H9 (cell line): ENCODE results near the gene ZER1. TPM values are rescaled to one million over a fixed set of nuclear protein-coding genes. Genes with fewer than 3 reads are reported as not detected.

Experiments used
- DNase-seq: peaks from one replicate; pipeline ENCODE4 v3.0.0-alpha.2; 2017
- H2AFZ ChIP-seq: one replicate; pipeline ENCODE4 v1.6.1; 2013; ENCODE audit warnings: mild to moderate bottlenecking, low read length, control low read depth, moderate library complexity
- H2AK5ac ChIP-seq: 2 replicates; pipeline ENCODE4 v1.6.1; 2013; ENCODE audit warnings: low read length, control low read depth, mixed read lengths; ENCODE audit not compliant: insufficient read length
- H2BK120ac ChIP-seq: one replicate; pipeline ENCODE4 v1.6.1; 2013; ENCODE audit warnings: low read depth, mild to moderate bottlenecking, low read length, control low read depth, inconsistent platforms; ENCODE audit not compliant: poor library complexity, severe bottlenecking
- H2BK12ac ChIP-seq: 2 replicates; pipeline ENCODE4 v1.6.1; 2013; ENCODE audit warnings: low read length, control low read depth, mixed read lengths, low read depth; ENCODE audit not compliant: insufficient read length
- H2BK15ac ChIP-seq: 2 replicates; pipeline ENCODE4 v1.6.1; 2013; ENCODE audit warnings: low read depth, low read length, control low read depth
- H2BK20ac ChIP-seq: one replicate; pipeline ENCODE4 v1.6.1; 2013; ENCODE audit warnings: low read depth, mild to moderate bottlenecking, low read length, control low read depth, inconsistent platforms; ENCODE audit not compliant: poor library complexity, severe bottlenecking
- H2BK5ac ChIP-seq: 2 replicates; pipeline ENCODE4 v1.6.1; 2013; ENCODE audit warnings: low read length, control low read depth, mixed read lengths; ENCODE audit not compliant: insufficient read length
- H3K14ac ChIP-seq: 2 replicates; pipeline ENCODE4 v1.6.1; 2013; ENCODE audit warnings: low read length, control low read depth; ENCODE audit not compliant: insufficient read depth
- H3K18ac ChIP-seq: 2 replicates; pipeline ENCODE4 v1.6.1; 2013; ENCODE audit warnings: low read depth, mild to moderate bottlenecking, mixed read lengths, low read length, control low read depth; ENCODE audit not compliant: insufficient read length
- H3K23ac ChIP-seq: 2 replicates; pipeline ENCODE4 v1.6.1; 2013; ENCODE audit warnings: low read length, control low read depth, mixed read lengths, low read depth; ENCODE audit not compliant: insufficient read length
- H3K23me2 ChIP-seq: 2 replicates; pipeline ENCODE4 v1.6.1; 2013; ENCODE audit warnings: low read depth, mild to moderate bottlenecking, mixed read lengths, low read length, control low read depth; ENCODE audit not compliant: insufficient read length, poor library complexity, severe bottlenecking
- H3K27ac ChIP-seq: 2 replicates; pipeline ENCODE4 v1.5.1; 2013; ENCODE audit warnings: low read length, control low read depth, mixed read lengths, low read depth; ENCODE audit not compliant: insufficient read length
- H3K27me3 ChIP-seq: 2 replicates; pipeline ENCODE4 v1.6.1; 2013; ENCODE audit warnings: low read length, control low read depth, inconsistent platforms; ENCODE audit not compliant: insufficient read depth
- H3K4ac ChIP-seq: 2 replicates; pipeline ENCODE4 v1.6.1; 2013; ENCODE audit warnings: low read depth, mild to moderate bottlenecking, control low read depth, inconsistent platforms, low read length, moderate library complexity
- H3K4me1 ChIP-seq: 2 replicates; pipeline ENCODE4 v1.6.1; 2013; ENCODE audit warnings: low read length, control low read depth, inconsistent platforms; ENCODE audit not compliant: insufficient read depth
- H3K4me2 ChIP-seq: 2 replicates; pipeline ENCODE4 v1.6.1; 2013; ENCODE audit warnings: low read length, control low read depth, mixed read lengths; ENCODE audit not compliant: insufficient read length, insufficient read depth
- H3K56ac ChIP-seq: 2 replicates; pipeline ENCODE4 v1.6.1; 2013; ENCODE audit warnings: low read depth, mild to moderate bottlenecking, mixed read lengths, low read length, control low read depth; ENCODE audit not compliant: insufficient read length
- H3K79me1 ChIP-seq: 2 replicates; pipeline ENCODE4 v1.6.1; 2013; ENCODE audit warnings: low read depth, mild to moderate bottlenecking, moderate library complexity, low read length, control low read depth, inconsistent platforms; ENCODE audit not compliant: insufficient read depth, poor library complexity, severe bottlenecking
- H3K79me2 ChIP-seq: 2 replicates; pipeline ENCODE4 v1.6.1; 2013; ENCODE audit warnings: low read length, control low read depth, inconsistent platforms; ENCODE audit not compliant: insufficient read depth
- H3K9ac ChIP-seq: 2 replicates; pipeline ENCODE4 v1.6.1; 2013; ENCODE audit warnings: low read length, control low read depth, mixed read lengths; ENCODE audit not compliant: insufficient read length; ENCODE audit errors: extremely low read depth
- H3K9me3 ChIP-seq: one replicate; pipeline ENCODE4 v1.6.1; 2013; ENCODE audit warnings: low read depth, low read length, inconsistent platforms; ENCODE audit not compliant: control insufficient read depth
- H3T11ph ChIP-seq: one replicate; pipeline ENCODE4 v1.6.1; 2013; ENCODE audit warnings: mild to moderate bottlenecking, low read length, control low read depth, inconsistent platforms
- H4K20me1 ChIP-seq: one replicate; pipeline ENCODE4 v1.6.1; 2013; ENCODE audit not compliant: control insufficient read depth, insufficient read length, insufficient read depth
- H4K5ac ChIP-seq: 2 replicates; pipeline ENCODE4 v1.6.1; 2013; ENCODE audit warnings: low read depth, mild to moderate bottlenecking, mixed read lengths, low read length, control low read depth; ENCODE audit not compliant: insufficient read length
- H4K8ac ChIP-seq: replicated peaks from 2 replicates; pipeline ENCODE4 v1.6.1; 2013; ENCODE audit warnings: low read length, control low read depth, mixed read lengths, low read depth; ENCODE audit not compliant: insufficient read length
- H4K91ac ChIP-seq: 2 replicates; pipeline ENCODE4 v1.6.1; 2013; ENCODE audit warnings: low read depth, mild to moderate bottlenecking, moderate library complexity, mixed read lengths, low read length, control low read depth; ENCODE audit not compliant: insufficient read length
- H3K27ac Mint-ChIP-seq, 3 experiments: 2 replicates in 2 of 3; 3 replicates in 1 of 3; pipeline ENCODE4 v1.8.0; 2020 to 2021; ENCODE audit warnings: mixed read lengths in 3 of 3, mild to moderate bottlenecking in 1 of 3, moderate library complexity in 1 of 3
- H3K27me3 Mint-ChIP-seq: 2 replicates; pipeline ENCODE4 v1.8.0; 2021; ENCODE audit warnings: low read depth, mild to moderate bottlenecking, moderate library complexity, mixed read lengths
- H3K36me3 Mint-ChIP-seq, 3 experiments: 2 replicates in 2 of 3; 3 replicates in 1 of 3; pipeline ENCODE4 v1.8.0; 2020 to 2021; ENCODE audit warnings: low read depth in 3 of 3, mixed read lengths in 3 of 3; ENCODE audit not compliant: insufficient read depth in 1 of 3
- H3K4me1 Mint-ChIP-seq, 2 experiments: 2 replicates each; pipeline ENCODE4 v1.8.0; 2020; ENCODE audit warnings: mixed read lengths in 2 of 2
- H3K4me3 Mint-ChIP-seq, 2 experiments: 2 replicates in 1 of 2; 3 replicates in 1 of 2; pipeline ENCODE4 v1.8.0; 2020 to 2021; ENCODE audit warnings: mild to moderate bottlenecking in 2 of 2, mixed read lengths in 2 of 2, moderate library complexity in 1 of 2
- H3K9me3 Mint-ChIP-seq, 2 experiments: 2 replicates in 1 of 2; 3 replicates in 1 of 2; pipeline ENCODE4 v1.8.0; 2020; ENCODE audit warnings: mild to moderate bottlenecking in 2 of 2, mixed read lengths in 2 of 2, moderate library complexity in 1 of 2
- CTCF ChIP-seq: fragments of 200-600 bp; sonication (generic); conservative IDR thresholded peaks from 3 replicates; pipeline ENCODE4 v1.8.0; 2021; ENCODE audit warnings: antibody characterized with exemption, mild to moderate bottlenecking
- WGBS: extraction: QIAGEN DNeasy Blood & Tissue Kit; methylation state at CpG from one replicate; pipeline ENCODE4 v1.1.7; 2013; ENCODE audit warnings: missing lambda C conversion rate, low lambda C conversion rate, mixed read lengths; ENCODE audit not compliant: insufficient read length; ENCODE audit errors: extremely low coverage; 5-methylcytosine and 5-hydroxymethylcytosine counted together
- total RNA-seq: library from RNA; stranded (reverse); gene quantifications from 2 replicates; pipeline ENCODE4 v1.2.1, GENCODE V29; 2021

The ZER1 gene
- total RNA-seq, 1 experiment from 2014 or later = 24.2 TPM

GRCh38 chr9:128689293-128689774 lies 82.4 kb downstream of the ZER1 start:
- Histone ChIP-seq H2BK5ac (no peak overlapping the region), H3K27ac (no peak overlapping the region), H2BK120ac (no peak overlapping the region), H3K14ac (no peak overlapping the region), H3T11ph (no peak overlapping the region), H2BK20ac (no peak overlapping the region), H4K5ac (no peak overlapping the region), H4K20me1 (no peaks in the 10 kb centered on the region), H3K23me2 (peaks cover 18% of the 10 kb centered on the region), H3K4me1 (peaks cover 4% of the 10 kb centered on the region; the same call in 1 of the 2 replicates), H3K4me2 (no peak overlapping the region), H3K9me3 (no peaks in the 10 kb centered on the region), H2AFZ (no peak overlapping the region), H3K23ac (no peak overlapping the region), H3K18ac (no peak overlapping the region), H3K4ac (no peak overlapping the region), H3K79me2 (peaks cover 40% of the 10 kb centered on the region), H3K9ac (peak overlapping the region; percentile 60), H4K8ac (no peak overlapping the region), H2BK12ac (no peak overlapping the region), H3K79me1 (no peaks in the 10 kb centered on the region), H2BK15ac (no peak overlapping the region), H3K27me3 (no peaks in the 10 kb centered on the region), H4K91ac (no peak overlapping the region), H3K56ac (no peak overlapping the region), H2AK5ac (no peak overlapping the region)
- Mint-ChIP-seq H3K9me3 (peaks cover 3 to 5% of the 10 kb centered on the region in 2 experiments; a peak in 3 of 5 replicates), H3K4me1 (peaks cover 48 to 56% of the 10 kb centered on the region in 2 experiments), H3K4me3 (peak overlapping the region; percentile 60 to 76), H3K27ac (no peak overlapping the region), H3K27me3 (no peaks in the 10 kb centered on the region), H3K36me3 (peaks cover 59 to 73% (median 61%) of the 10 kb centered on the region in 3 experiments)
- no CpG with 5 or more reads among the region's 80 CpGs for WGBS
- TF ChIP-seq CTCF = no peak
- DNase-seq = peak; percentile 33
